Measurements from ENCODE around the gene GAP43.

GAP43 gene

DNA sequence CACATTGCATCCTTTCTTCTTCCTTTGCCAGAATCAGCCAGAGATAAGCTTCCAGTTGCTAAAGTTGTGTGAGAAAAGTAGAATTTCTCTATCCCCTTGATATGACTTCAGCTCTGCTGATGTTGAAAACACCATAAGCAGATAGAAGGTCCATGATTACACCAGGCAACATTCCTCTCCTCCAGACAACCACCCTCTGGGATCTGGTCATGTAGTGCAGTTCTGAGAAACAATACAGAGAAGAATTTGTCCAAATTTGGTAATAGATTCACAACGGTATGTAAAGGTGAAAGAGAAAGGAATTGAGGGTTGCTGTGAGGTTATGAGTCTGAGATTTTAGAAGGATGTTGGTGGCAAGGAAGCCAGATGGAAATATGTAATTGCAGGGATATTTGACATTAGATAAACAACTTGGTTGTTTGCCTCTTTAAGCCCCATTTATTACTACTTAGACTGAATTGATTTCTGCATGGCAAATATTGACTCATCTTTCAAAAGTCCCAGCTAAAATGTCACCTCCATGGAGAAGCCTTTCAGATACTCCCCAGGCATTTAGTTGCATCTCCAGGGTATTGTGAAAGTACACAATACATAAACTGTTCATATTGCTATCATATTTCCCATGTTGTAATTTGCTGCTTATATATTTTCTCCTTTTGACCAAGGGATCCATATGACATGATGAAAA lies 134.9 kb downstream of the GAP43 start:
- no peak for DNase-seq (ENCODE audit: low read depth in 2 of 3, low spot score in 1 of 3)

DNA sequence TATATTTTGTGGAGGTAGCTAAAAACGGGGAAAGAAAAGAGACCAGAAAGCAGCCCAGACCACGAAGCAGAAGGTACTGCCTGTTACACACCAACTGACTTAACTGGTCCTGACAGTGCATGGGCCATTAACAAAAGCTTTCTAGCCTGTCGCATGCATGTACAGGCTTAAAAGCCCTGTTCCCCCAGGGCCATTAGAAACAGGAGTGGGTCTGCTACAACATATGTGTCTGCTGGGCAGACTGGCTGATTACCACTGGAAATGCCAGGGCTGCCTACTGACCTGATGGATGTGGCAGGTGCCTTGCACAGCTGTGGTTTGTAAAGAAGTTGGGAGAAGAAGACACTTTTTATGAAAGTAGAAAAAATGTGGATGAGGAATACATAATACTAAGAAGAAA lies 137.4 kb downstream of the GAP43 start:
- DNase-seq (ENCODE audit: low read depth in 2 of 3, low spot score in 1 of 3): no peak

DNA sequence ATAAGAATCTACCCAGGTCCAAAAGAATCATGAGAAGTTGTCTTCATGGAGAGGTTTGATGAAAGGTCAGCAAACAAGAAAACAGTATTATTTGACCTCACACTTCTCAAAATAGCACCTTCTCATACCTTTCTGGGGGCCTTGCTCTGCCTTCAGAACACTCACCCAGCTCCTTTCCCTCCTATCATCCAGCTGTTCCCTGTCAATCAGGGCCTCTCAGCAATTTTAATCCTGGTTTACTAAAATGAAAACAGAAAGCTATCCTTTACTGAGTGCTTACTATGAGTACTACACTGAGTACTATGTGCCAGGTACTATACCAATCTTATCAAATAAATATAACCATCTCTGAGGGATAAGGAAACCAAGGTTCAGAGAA lies 138.6 kb downstream of the GAP43 start:
- DNase-seq (ENCODE audit: low read depth in 2 of 3, low spot score in 1 of 3): no peak

DNA sequence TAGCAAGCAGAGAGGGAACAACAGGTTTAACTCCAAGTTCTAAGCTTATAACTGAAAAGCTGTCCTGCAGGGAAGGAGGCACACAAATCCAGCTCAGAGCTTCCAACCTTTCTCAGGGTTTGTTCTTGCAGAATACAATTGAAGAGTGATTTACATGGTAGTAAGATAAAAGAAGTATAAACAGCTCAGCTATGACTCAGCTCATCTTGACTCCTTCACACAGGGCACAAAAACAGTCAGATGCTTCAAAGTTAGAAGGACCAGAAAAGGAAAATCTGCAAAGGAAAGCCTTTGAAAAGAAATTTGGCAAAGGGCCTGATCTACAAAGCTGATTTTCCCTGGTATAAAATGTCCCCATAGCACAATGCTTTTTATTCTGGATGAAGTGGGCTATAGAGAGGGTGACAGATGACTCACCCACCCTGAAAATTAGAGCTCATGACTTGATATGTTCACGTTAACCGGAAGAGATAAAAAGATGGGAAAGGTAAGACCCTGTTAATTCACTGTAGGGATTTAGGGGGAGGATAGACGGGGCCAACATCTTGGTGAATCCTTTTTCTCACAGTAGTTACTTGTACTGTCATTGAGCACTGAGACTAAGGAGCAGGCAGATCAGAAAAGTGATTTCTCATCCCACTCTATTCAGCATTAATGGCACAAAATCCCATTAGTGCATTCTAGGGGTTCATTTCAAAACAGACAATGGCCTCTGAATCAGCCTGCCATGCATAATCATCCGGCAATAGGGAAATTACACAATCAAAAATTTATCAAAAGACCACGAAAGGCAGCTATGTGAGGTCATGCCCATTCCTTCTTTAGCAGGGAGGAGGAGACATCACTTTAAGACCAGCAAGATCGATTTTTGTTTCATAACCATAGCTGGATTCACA lies 143.5 kb downstream of the GAP43 start:
- DNase-seq (ENCODE audit: low read depth in 2 of 3, low spot score in 1 of 3): no peak

DNA sequence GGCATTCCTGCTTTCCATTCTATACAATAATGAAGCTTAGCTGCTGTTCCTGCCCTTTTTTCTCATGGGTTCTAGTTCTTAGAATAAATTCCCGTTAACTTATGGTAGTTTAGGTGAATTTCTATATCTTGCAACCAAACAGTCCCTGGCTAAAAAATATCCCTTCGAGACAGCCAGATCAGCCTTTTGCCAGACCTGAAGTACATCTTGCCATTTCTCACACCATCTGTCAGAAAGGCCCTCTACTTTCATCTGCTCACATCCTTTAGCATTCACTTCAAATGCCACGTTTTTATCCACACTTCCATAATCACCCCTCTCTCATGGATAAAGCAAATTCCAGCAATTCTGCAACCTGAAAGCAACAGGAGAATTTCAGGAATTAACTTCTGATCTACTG lies 145.4 kb downstream of the GAP43 start:
- DNase-seq (ENCODE audit: low read depth in 2 of 3, low spot score in 1 of 3): no peak
